Non-pigmented ciliary epithelial cell (primary cell): ENCODE data around the gene DOCK10.
"Not testable (repeated sequence)": the region's sequence is repeated elsewhere in the genome, so short reads cannot be mapped to it uniquely, and the experiment has no call there.

Experiments
- DNase-seq: peaks from one replicate; pipeline ENCODE4 v3.0.0-alpha.2; 2010; ENCODE audit warnings: low read depth

The DOCK10 gene

GRCh38 chr2:225041851-225042799 lies at the start of gene DOCK10:
TSS of gene DOCK10 (minus strand) at chr2:225042468. CDS start at chr2:225042374, 94 bp downstream.
- no peak for DNase-seq

- DNase-seq = peak; percentile 96
Observed at GRCh38 chr2:225091336-225091735, 49.1 kb upstream of the DOCK10 start.

GRCh38 chr2:225090746-225091145 lies 48.5 kb upstream of the DOCK10 start:
- DNase-seq = no peak

- DNase-seq = no peak
Observed at GRCh38 chr2:225086915-225087314, 44.6 kb upstream of the DOCK10 start.

- DNase-seq = no peak
Observed at GRCh38 chr2:225086439-225086838, 44.2 kb upstream of the DOCK10 start.

- no peak for DNase-seq
Observed at GRCh38 chr2:225083276-225083675, 41.0 kb upstream of the DOCK10 start.

GRCh38 chr2:225076125-225076524 lies 33.9 kb upstream of the DOCK10 start:
- DNase-seq = no peak

- no peak for DNase-seq
Observed at GRCh38 chr2:225074919-225075681, 32.8 kb upstream of the DOCK10 start.

- no peak for DNase-seq
Observed at GRCh38 chr2:225074366-225074765, 32.1 kb upstream of the DOCK10 start.

- no peak for DNase-seq
Observed at GRCh38 chr2:225073198-225073597, 30.9 kb upstream of the DOCK10 start.

- no peak for DNase-seq
Observed at GRCh38 chr2:225072444-225072843, 30.2 kb upstream of the DOCK10 start.

GRCh38 chr2:225070811-225071210 lies 28.5 kb upstream of the DOCK10 start:
- DNase-seq = no peak

- no peak for DNase-seq
Observed at GRCh38 chr2:225069966-225070365, 27.7 kb upstream of the DOCK10 start.

- no peak for DNase-seq
Observed at GRCh38 chr2:225069477-225069876, 27.2 kb upstream of the DOCK10 start.

- DNase-seq = no peak
Observed at GRCh38 chr2:225065882-225066281, 23.6 kb upstream of the DOCK10 start.

- no peak for DNase-seq
Observed at GRCh38 chr2:225064928-225065327, 22.7 kb upstream of the DOCK10 start.

GRCh38 chr2:225064362-225064761 lies 22.1 kb upstream of the DOCK10 start:
- no peak for DNase-seq

- DNase-seq = no peak
Observed at GRCh38 chr2:225056330-225057073, 14.2 kb upstream of the DOCK10 start.

- DNase-seq = no peak
Observed at GRCh38 chr2:225055714-225056113, 13.4 kb upstream of the DOCK10 start.

GRCh38 chr2:225052703-225053102 lies 10.4 kb upstream of the DOCK10 start:
- DNase-seq = no peak

- not testable (repeated sequence) for DNase-seq
Observed at GRCh38 chr2:225047502-225047901, 5.2 kb upstream of the DOCK10 start.

GRCh38 chr2:225042800-225043167 lies 516 bp upstream of the DOCK10 start:
- DNase-seq = no peak
